ENCODE data around the gene ZG16. TPM values are rescaled to one million over a fixed set of nuclear protein-coding genes. Genes with fewer than 3 reads are reported as not detected.

Gene ZG16
- total and polyA plus RNA-seq, 9 of the 15 experiments (the other 6 are each of a cell fraction or from before 2014, with no cell fraction given), result 0.04 TPM; not detected in 8

GRCh38 chr16:29779474-29779873, 1.4 kb downstream of the ZG16 start:
- Histone ChIP-seq H3K9me3 (replicated peaks; ENCODE audit: control insufficient read depth, insufficient read depth, low read depth, low read length) (no peaks in the 10 kb centered on the region), H3K9me1 (ENCODE audit: control insufficient read depth, insufficient read depth, low read length) (no peaks in the 10 kb centered on the region), H4K20me1 (replicated peaks; ENCODE audit: control insufficient read depth, insufficient read depth, low read length) (0 out of 2 replicates have a peak, but pooled peaks cover 3% of the 10 kb centered on the region), H2AFZ (ENCODE audit: low read depth, low read length) (no peak overlapping the region), H3K36me3 (ENCODE audit: control insufficient read depth, insufficient read depth, low read length) (no peaks in the 10 kb centered on the region), H3K4me2 (ENCODE audit: insufficient read depth, low read length) (no peak overlapping the region), H3K27ac (ENCODE audit: extremely low read depth, low read depth, low read length) (no peak overlapping the region), H3K27me3 (ENCODE audit: control insufficient read depth in 2 of 2, insufficient read depth in 2 of 2, low read length in 2 of 2) (peaks cover 25 to 34% of the 10 kb centered on the region in 2 experiments), H3K4me1 (replicated peaks in 1 of 2; ENCODE audit: control insufficient read depth in 2 of 2, insufficient read depth in 2 of 2, low read length in 2 of 2) (peaks cover 0 to 8% of the 10 kb centered on the region in 2 experiments; a peak in 3 of 5 replicates), H3K9ac (ENCODE audit: insufficient read depth in 1 of 2, low read depth in 2 of 2, low read length in 2 of 2) (no peak overlapping the region), H3K79me2 (ENCODE audit: control insufficient read depth, insufficient read depth, low read length) (no peaks in the 10 kb centered on the region), H3K4me3 (no peak overlapping the region)
- no peak for FAIRE-seq
- in situ Hi-C loops (cut with MboI) (no loop called here), intact Hi-C loops (cut with micrococcal nuclease) (no loop called here)
- WGBS (ENCODE audit: insufficient coverage, low coverage, missing lambda C conversion rate), result 16% methylated on average over 10 of the region's 10 CpGs
- no TSS peak for BruUV-seq (replicated peaks)
- ATAC-seq, result no peak
- DNase-seq (ENCODE audit: extremely low read depth in 1 of 4, low spot score in 3 of 4), result no peak
- ChIA-PET CTCF (ENCODE audit: low intra/inter-chr PET ratio) (no interaction called here), POLR2A (interaction anchor here (1.1 to 2.6 kb wide), 3 partner anchors 9 to 134 kb away, joined by 3 to 9 read pairs (median 5); partner anchors contain the start of gene KIF22)
- TF ChIP-seq, protein P1, sequence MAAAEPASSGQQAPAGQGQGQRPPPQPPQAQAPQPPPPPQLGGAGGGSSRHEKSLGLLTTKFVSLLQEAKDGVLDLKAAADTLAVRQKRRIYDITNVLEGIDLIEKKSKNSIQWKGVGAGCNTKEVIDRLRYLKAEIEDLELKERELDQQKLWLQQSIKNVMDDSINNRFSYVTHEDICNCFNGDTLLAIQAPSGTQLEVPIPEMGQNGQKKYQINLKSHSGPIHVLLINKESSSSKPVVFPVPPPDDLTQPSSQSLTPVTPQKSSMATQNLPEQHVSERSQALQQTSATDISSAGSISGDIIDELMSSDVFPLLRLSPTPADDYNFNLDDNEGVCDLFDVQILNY (CRISPR knock-in tag; IDR thresholded peaks at IDR 0.05), result no peak
- TF ChIP-seq ZBTB17 (CRISPR knock-in tag; IDR thresholded peaks at IDR 0.05) (no peak), TEAD4 (IDR thresholded peaks at IDR 0.05; ENCODE audit: low read length) (no peak), TEAD4 (CRISPR knock-in tag; IDR thresholded peaks at IDR 0.05; ENCODE audit: borderline replicate concordance) (no peak), PHB (CRISPR knock-in tag; IDR thresholded peaks at IDR 0.05) (no peak), ZNF184 (CRISPR knock-in tag; IDR thresholded peaks at IDR 0.05) (no peak), RAD51 (IDR thresholded peaks at IDR 0.05; ENCODE audit: borderline replicate concordance, low read depth) (no peak), ZFP91 (CRISPR knock-in tag; IDR thresholded peaks at IDR 0.05) (no peak), ATF6 (CRISPR knock-in tag; IDR thresholded peaks at IDR 0.05) (no peak), NFE2 (IDR thresholded peaks at IDR 0.05; ENCODE audit: low read depth) (no peak), FOXJ3 (CRISPR knock-in tag; IDR thresholded peaks at IDR 0.05) (no peak), CBFA2T2 (conservative IDR thresholded peaks at IDR 0.05) (no peak), RB1 (IDR thresholded peaks at IDR 0.05; ENCODE audit: low read depth) (no peak), CBX8 (IDR thresholded peaks at IDR 0.05; ENCODE audit: borderline replicate concordance, extremely low read depth, low read depth, low read length, poor library complexity, severe bottlenecking) (no peak)
- TF ChIP-seq, protein P2, sequence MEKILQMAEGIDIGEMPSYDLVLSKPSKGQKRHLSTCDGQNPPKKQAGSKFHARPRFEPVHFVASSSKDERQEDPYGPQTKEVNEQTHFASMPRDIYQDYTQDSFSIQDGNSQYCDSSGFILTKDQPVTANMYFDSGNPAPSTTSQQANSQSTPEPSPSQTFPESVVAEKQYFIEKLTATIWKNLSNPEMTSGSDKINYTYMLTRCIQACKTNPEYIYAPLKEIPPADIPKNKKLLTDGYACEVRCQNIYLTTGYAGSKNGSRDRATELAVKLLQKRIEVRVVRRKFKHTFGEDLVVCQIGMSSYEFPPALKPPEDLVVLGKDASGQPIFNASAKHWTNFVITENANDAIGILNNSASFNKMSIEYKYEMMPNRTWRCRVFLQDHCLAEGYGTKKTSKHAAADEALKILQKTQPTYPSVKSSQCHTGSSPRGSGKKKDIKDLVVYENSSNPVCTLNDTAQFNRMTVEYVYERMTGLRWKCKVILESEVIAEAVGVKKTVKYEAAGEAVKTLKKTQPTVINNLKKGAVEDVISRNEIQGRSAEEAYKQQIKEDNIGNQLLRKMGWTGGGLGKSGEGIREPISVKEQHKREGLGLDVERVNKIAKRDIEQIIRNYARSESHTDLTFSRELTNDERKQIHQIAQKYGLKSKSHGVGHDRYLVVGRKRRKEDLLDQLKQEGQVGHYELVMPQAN (IDR thresholded peaks at IDR 0.05; ENCODE audit: borderline replicate concordance), result no peak
- TF ChIP-seq, protein P3, sequence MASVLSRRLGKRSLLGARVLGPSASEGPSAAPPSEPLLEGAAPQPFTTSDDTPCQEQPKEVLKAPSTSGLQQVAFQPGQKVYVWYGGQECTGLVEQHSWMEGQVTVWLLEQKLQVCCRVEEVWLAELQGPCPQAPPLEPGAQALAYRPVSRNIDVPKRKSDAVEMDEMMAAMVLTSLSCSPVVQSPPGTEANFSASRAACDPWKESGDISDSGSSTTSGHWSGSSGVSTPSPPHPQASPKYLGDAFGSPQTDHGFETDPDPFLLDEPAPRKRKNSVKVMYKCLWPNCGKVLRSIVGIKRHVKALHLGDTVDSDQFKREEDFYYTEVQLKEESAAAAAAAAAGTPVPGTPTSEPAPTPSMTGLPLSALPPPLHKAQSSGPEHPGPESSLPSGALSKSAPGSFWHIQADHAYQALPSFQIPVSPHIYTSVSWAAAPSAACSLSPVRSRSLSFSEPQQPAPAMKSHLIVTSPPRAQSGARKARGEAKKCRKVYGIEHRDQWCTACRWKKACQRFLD (CRISPR knock-in tag; IDR thresholded peaks at IDR 0.05), result no peak
